Measurements from ENCODE around the gene CSTF1. TPM values are rescaled to one million over a fixed set of nuclear protein-coding genes. Genes with fewer than 3 reads are reported as not detected.

CSTF1 gene
- total RNA-seq, 1 donor, result 25.0 TPM

- Histone ChIP-seq H3K4me1 (ENCODE audit: insufficient read depth, low read length) (peaks cover 18% of the 10 kb centered on the region), H3K9me3 (ENCODE audit: low read depth, low read length) (no peaks in the 10 kb centered on the region), H3K27ac (ENCODE audit: low read depth, low read length) (peak overlapping the region; percentile 79), H3K79me2 (ENCODE audit: insufficient read depth, low read length) (peaks cover 77% of the 10 kb centered on the region), H3K36me3 (ENCODE audit: insufficient read depth, low read length) (peaks cover 36% of the 10 kb centered on the region), H3K4me3 (ENCODE audit: insufficient read depth, low read length) (peak overlapping the region; percentile 95), H3K27me3 (ENCODE audit: insufficient read depth, low read length) (no peaks in the 10 kb centered on the region), H3K4me2 (ENCODE audit: insufficient read depth, low read length) (peak overlapping the region; percentile 92), H4K20me1 (ENCODE audit: insufficient read depth, low read length) (no peaks in the 10 kb centered on the region), H2AFZ (ENCODE audit: low read length) (peak overlapping the region; percentile 92)
- TF ChIP-seq, protein P1, sequence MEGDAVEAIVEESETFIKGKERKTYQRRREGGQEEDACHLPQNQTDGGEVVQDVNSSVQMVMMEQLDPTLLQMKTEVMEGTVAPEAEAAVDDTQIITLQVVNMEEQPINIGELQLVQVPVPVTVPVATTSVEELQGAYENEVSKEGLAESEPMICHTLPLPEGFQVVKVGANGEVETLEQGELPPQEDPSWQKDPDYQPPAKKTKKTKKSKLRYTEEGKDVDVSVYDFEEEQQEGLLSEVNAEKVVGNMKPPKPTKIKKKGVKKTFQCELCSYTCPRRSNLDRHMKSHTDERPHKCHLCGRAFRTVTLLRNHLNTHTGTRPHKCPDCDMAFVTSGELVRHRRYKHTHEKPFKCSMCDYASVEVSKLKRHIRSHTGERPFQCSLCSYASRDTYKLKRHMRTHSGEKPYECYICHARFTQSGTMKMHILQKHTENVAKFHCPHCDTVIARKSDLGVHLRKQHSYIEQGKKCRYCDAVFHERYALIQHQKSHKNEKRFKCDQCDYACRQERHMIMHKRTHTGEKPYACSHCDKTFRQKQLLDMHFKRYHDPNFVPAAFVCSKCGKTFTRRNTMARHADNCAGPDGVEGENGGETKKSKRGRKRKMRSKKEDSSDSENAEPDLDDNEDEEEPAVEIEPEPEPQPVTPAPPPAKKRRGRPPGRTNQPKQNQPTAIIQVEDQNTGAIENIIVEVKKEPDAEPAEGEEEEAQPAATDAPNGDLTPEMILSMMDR (IDR thresholded peaks at IDR 0.05; ENCODE audit: extremely low read depth, low read depth, low read length), result no peak
- DNase-seq (ENCODE audit: insufficient read length, low spot score, missing footprints), result peak; percentile 74
Measured at GRCh38 chr20:56391596-56392131, 781 bp upstream of the CSTF1 start.

- Histone ChIP-seq H3K79me2 (ENCODE audit: insufficient read depth, low read length) (peaks cover 70% of the 10 kb centered on the region), H3K36me3 (ENCODE audit: insufficient read depth, low read length) (peaks cover 44% of the 10 kb centered on the region), H2AFZ (ENCODE audit: low read length) (peak overlapping the region; percentile 89), H3K9me3 (ENCODE audit: low read depth, low read length) (no peaks in the 10 kb centered on the region), H3K4me1 (ENCODE audit: insufficient read depth, low read length) (peaks cover 18% of the 10 kb centered on the region), H3K27me3 (ENCODE audit: insufficient read depth, low read length) (no peaks in the 10 kb centered on the region), H3K4me3 (ENCODE audit: insufficient read depth, low read length) (peak overlapping the region; percentile 95), H3K27ac (ENCODE audit: low read depth, low read length) (peak overlapping the region; percentile 79), H3K4me2 (ENCODE audit: insufficient read depth, low read length) (peak overlapping the region; percentile 91), H4K20me1 (ENCODE audit: insufficient read depth, low read length) (no peaks in the 10 kb centered on the region)
- DNase-seq (ENCODE audit: insufficient read length, low spot score, missing footprints), result no peak
- TF ChIP-seq, protein P1 (IDR thresholded peaks at IDR 0.05; ENCODE audit: extremely low read depth, low read depth, low read length), result no peak
Measured at GRCh38 chr20:56392881-56393482, 537 bp downstream of the CSTF1 start.

GRCh38 chr20:56393653-56394052, 1.2 kb downstream of the CSTF1 start:
- TF ChIP-seq, protein P1 (IDR thresholded peaks at IDR 0.05; ENCODE audit: extremely low read depth, low read depth, low read length), result no peak

GRCh38 chr20:56395166-56395565, 2.7 kb downstream of the CSTF1 start:
- H2AFZ ChIP-seq (ENCODE audit: low read length), result no peak overlapping the region
- H3K27ac ChIP-seq (ENCODE audit: low read depth, low read length), result no peak overlapping the region
- H3K4me1 ChIP-seq (ENCODE audit: insufficient read depth, low read length), result peaks cover 18% of the 10 kb centered on the region
- DNase-seq (ENCODE audit: insufficient read length, low spot score, missing footprints), result no peak
- TF ChIP-seq, protein P1 (IDR thresholded peaks at IDR 0.05; ENCODE audit: extremely low read depth, low read depth, low read length), result no peak
- no peaks in the 10 kb centered on the region for H4K20me1 ChIP-seq (ENCODE audit: insufficient read depth, low read length)
- H3K27me3 ChIP-seq (ENCODE audit: insufficient read depth, low read length), result no peaks in the 10 kb centered on the region
- H3K4me3 ChIP-seq (ENCODE audit: insufficient read depth, low read length), result no peak overlapping the region
- H3K79me2 ChIP-seq (ENCODE audit: insufficient read depth, low read length), result peaks cover 49% of the 10 kb centered on the region
- H3K9me3 ChIP-seq (ENCODE audit: low read depth, low read length), result no peaks in the 10 kb centered on the region
- H3K36me3 ChIP-seq (ENCODE audit: insufficient read depth, low read length), result peaks cover 49% of the 10 kb centered on the region
- H3K4me2 ChIP-seq (ENCODE audit: insufficient read depth, low read length), result no peak overlapping the region

More at GRCh38 chr20:56393653-56394052, 1.2 kb downstream of the CSTF1 start:
- Histone ChIP-seq H3K9me3 (ENCODE audit: low read depth, low read length) (no peaks in the 10 kb centered on the region), H2AFZ (ENCODE audit: low read length) (peak overlapping the region; percentile 89), H3K4me1 (ENCODE audit: insufficient read depth, low read length) (peaks cover 18% of the 10 kb centered on the region), H3K27me3 (ENCODE audit: insufficient read depth, low read length) (no peaks in the 10 kb centered on the region), H3K4me3 (ENCODE audit: insufficient read depth, low read length) (peak overlapping the region; percentile 95), H4K20me1 (ENCODE audit: insufficient read depth, low read length) (no peaks in the 10 kb centered on the region), H3K27ac (ENCODE audit: low read depth, low read length) (peak overlapping the region; percentile 79), H3K4me2 (ENCODE audit: insufficient read depth, low read length) (peak overlapping the region; percentile 91), H3K79me2 (ENCODE audit: insufficient read depth, low read length) (peaks cover 64% of the 10 kb centered on the region), H3K36me3 (ENCODE audit: insufficient read depth, low read length) (peaks cover 47% of the 10 kb centered on the region)
- no peak for DNase-seq (ENCODE audit: insufficient read length, low spot score, missing footprints)
